ENCODE results near the gene PTGIS.
"Not testable (repeated sequence)": the region's sequence is repeated elsewhere in the genome, so short reads cannot be mapped to it uniquely, and the experiment has no call there.

PTGIS gene

GRCh38 chr20:49567421-49568277 lies at the start of gene PTGIS:
Gene PTGIS, minus strand, starts transcription at chr20:49568137. Its CDS starts 21 bp downstream, at chr20:49568116.
- no peak for DNase-seq (ENCODE audit: low read depth in 2 of 2)

- DNase-seq (ENCODE audit: low read depth in 2 of 2) = not testable (repeated sequence)
Observed at GRCh38 chr20:49617394-49617793, 49.5 kb upstream of the PTGIS start.

- no peak for DNase-seq (ENCODE audit: low read depth in 2 of 2)
Observed at GRCh38 chr20:49616154-49617007, 48.4 kb upstream of the PTGIS start.

- DNase-seq (ENCODE audit: low read depth in 2 of 2) = no peak
Observed at GRCh38 chr20:49615401-49616153, 47.6 kb upstream of the PTGIS start.

- DNase-seq (ENCODE audit: low read depth in 2 of 2) = not testable (repeated sequence)
Observed at GRCh38 chr20:49615051-49615400, 47.1 kb upstream of the PTGIS start.

GRCh38 chr20:49614338-49615050 lies 46.6 kb upstream of the PTGIS start:
- no peak for DNase-seq (ENCODE audit: low read depth in 2 of 2)

- no peak for DNase-seq (ENCODE audit: low read depth in 2 of 2)
Observed at GRCh38 chr20:49612127-49612738, 44.3 kb upstream of the PTGIS start.

GRCh38 chr20:49611539-49612126 lies 43.7 kb upstream of the PTGIS start:
- DNase-seq (ENCODE audit: low read depth in 2 of 2) = not testable (repeated sequence)

GRCh38 chr20:49610691-49611538 lies 43.0 kb upstream of the PTGIS start:
- peak; percentile 37 to 52 for DNase-seq (ENCODE audit: low read depth in 2 of 2)

GRCh38 chr20:49608752-49609670 lies 41.1 kb upstream of the PTGIS start:
- DNase-seq (ENCODE audit: low read depth in 2 of 2) = peak; percentile 29 to 61

GRCh38 chr20:49607568-49607967 lies 39.6 kb upstream of the PTGIS start:
- DNase-seq (ENCODE audit: low read depth in 2 of 2) = no peak

- no peak for DNase-seq (ENCODE audit: low read depth in 2 of 2)
Observed at GRCh38 chr20:49603209-49603627, 35.3 kb upstream of the PTGIS start.

GRCh38 chr20:49602345-49603208 lies 34.6 kb upstream of the PTGIS start:
- DNase-seq (ENCODE audit: low read depth in 2 of 2) = no peak

GRCh38 chr20:49601153-49601924 lies 33.4 kb upstream of the PTGIS start:
- no peak for DNase-seq (ENCODE audit: low read depth in 2 of 2)

- no peak for DNase-seq (ENCODE audit: low read depth in 2 of 2)
Observed at GRCh38 chr20:49599746-49600113, 31.8 kb upstream of the PTGIS start.

- no peak for DNase-seq (ENCODE audit: low read depth in 2 of 2)
Observed at GRCh38 chr20:49597825-49598395, 30.0 kb upstream of the PTGIS start.
